Mucosa of descending colon (tissue), 3 donors: ENCODE data around the gene CARNS1. TPM values are rescaled to one million over a fixed set of nuclear protein-coding genes. Genes with fewer than 3 reads are reported as not detected.

ENCODE experiments used
- ATAC-seq: fragments of 200-7000 bp; cut with Tn5 transposase; one replicate; pipeline ENCODE4 v1.9.1; 2020; ENCODE audit warnings: mild to moderate bottlenecking, moderate library complexity
- DNase-seq, 3 donors: peaks; one replicate each; pipeline ENCODE4 v3.0.0-alpha.2; 2020
- H3K36me3 ChIP-seq: fragments of 200-600 bp; one replicate; pipeline ENCODE4 v1.8.0; 2021; ENCODE audit warnings: low read depth, mild to moderate bottlenecking
- H3K4me1 ChIP-seq: fragments of 200-600 bp; one replicate; pipeline ENCODE4 v1.8.0; 2021; ENCODE audit warnings: low read depth, mild to moderate bottlenecking
- H3K4me3 ChIP-seq: fragments of 200-600 bp; one replicate; pipeline ENCODE4 v1.8.0; 2021; ENCODE audit warnings: mild to moderate bottlenecking
- H3K9me3 ChIP-seq: fragments of 200-600 bp; one replicate; pipeline ENCODE4 v1.8.0; 2021; ENCODE audit warnings: mild to moderate bottlenecking
- intact Hi-C, 2 donors: fragments of 100-400 bp; cut with DNase I in 1 of 2; cut with micrococcal nuclease in 1 of 2; formaldehyde crosslinking; loops; one replicate each; pipeline versions ENCODE4 v1.11.0 to v1.11.1; 2022; cut with DNase I, micrococcal nuclease
- total RNA-seq, 3 donors: library from RNA; stranded (reverse); fragmentation: NEBNext Ultra II Directional in 2 of 3; extraction: Animal tissue kit (Norgen Biotek cat#: 25700) in 2 of 3; gene quantifications; one replicate each; pipeline versions ENCODE4 v1.2.1 to v1.2.4, GENCODE V29; 2021 to 2023
- TF ChIP-seq, protein P1 (sequence below): fragments of 200-600 bp; IDR thresholded peaks from one replicate; pipeline ENCODE4 v1.8.0; 2022; ENCODE audit warnings: antibody characterized with exemption, mild to moderate bottlenecking
- donor health status: DM: no; HTN: no; CAD: no; lungs with moderate emphysema.
- donor health status: DM: no; HTN: no; CAD: no.
- donor health status: DM: no; HTN: yes; CAD: no.

CARNS1 gene
- total RNA-seq, 3 donors from 2014 or later = 0.26 to 0.89 (median 0.70) TPM

DNA sequence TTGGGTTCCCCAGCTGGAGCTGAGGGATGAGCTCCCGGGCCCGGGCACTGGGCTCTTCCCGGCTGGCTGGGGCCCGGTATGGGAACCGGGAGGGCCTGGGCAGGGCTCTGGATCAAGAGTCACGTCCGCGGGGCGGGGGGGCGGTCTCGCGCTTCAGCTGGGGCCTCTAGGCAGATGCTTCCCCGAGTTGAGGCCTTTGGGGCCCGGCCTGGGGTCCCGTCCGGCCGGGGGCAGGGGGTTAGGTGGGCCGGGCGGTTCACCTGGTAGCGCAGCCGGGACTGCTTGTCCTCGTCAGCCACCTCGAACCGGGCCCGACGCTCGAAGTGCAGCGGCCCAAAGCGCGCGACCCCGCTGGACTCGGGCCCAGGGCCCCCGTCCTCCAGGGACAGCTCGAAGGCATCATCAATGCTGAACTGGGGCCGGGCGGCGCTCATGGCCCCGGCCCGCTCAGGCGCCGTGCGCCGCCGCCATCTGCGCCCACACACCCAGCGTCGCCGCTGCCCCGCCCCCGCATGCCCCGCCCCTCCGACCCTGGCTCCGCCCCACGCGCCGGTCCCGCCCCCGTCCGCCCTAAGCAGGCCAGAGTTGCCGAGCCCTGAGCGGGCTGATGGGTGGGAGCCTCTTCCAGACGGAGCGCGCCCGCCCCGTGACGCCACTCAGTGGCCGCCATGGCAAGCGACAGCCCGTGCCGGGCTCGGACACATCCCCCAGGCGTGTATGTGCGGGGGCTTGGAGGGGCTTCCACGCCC, 53.5 kb downstream of the CARNS1 start, which contains the start of gene TMEM134:
TMEM134 (minus strand) TSS at position 493 of the 749 bp plus-strand sequence; CDS start at position 434, 59 bp downstream.
- intact Hi-C loops = no loop called here
- Histone ChIP-seq H3K9me3 (no peaks in the 10 kb centered on the region), H3K4me3 (peak within 1 kb of the TSS; percentile 90), H3K4me1 (peaks cover 18% of the 10 kb centered on the region), H3K36me3 (no peaks in the 10 kb centered on the region)
- DNase-seq (peak; percentile 92 to 96 (median 94)), ATAC-seq (peak; percentile 87)
- TF ChIP-seq, protein P1, sequence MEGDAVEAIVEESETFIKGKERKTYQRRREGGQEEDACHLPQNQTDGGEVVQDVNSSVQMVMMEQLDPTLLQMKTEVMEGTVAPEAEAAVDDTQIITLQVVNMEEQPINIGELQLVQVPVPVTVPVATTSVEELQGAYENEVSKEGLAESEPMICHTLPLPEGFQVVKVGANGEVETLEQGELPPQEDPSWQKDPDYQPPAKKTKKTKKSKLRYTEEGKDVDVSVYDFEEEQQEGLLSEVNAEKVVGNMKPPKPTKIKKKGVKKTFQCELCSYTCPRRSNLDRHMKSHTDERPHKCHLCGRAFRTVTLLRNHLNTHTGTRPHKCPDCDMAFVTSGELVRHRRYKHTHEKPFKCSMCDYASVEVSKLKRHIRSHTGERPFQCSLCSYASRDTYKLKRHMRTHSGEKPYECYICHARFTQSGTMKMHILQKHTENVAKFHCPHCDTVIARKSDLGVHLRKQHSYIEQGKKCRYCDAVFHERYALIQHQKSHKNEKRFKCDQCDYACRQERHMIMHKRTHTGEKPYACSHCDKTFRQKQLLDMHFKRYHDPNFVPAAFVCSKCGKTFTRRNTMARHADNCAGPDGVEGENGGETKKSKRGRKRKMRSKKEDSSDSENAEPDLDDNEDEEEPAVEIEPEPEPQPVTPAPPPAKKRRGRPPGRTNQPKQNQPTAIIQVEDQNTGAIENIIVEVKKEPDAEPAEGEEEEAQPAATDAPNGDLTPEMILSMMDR = peak; percentile 38

DNA sequence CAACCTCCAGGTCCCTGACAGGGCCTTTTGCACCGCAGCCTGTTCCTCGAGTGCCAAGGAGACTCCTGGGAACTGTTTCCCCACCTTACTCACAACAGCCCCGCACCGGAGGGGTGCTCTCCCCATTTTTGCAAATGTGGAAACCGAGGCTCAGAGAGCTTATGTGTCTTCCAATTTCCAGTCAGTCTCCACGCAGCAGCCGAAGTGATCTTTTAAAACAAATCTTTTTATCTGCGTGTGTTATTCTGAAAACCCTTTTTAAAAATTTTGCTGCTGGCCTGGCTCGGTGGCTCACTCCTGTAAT, 54.0 kb downstream of the CARNS1 start:
- H3K4me1 ChIP-seq = peaks cover 12% of the 10 kb centered on the region
- TF ChIP-seq, protein P1 = no peak
- H3K36me3 ChIP-seq = no peaks in the 10 kb centered on the region
- no peaks in the 10 kb centered on the region for H3K9me3 ChIP-seq
- DNase-seq = no peak
- peak overlapping the region; percentile 90 for H3K4me3 ChIP-seq
- no peak for ATAC-seq
- intact Hi-C loops = no loop called here

DNA sequence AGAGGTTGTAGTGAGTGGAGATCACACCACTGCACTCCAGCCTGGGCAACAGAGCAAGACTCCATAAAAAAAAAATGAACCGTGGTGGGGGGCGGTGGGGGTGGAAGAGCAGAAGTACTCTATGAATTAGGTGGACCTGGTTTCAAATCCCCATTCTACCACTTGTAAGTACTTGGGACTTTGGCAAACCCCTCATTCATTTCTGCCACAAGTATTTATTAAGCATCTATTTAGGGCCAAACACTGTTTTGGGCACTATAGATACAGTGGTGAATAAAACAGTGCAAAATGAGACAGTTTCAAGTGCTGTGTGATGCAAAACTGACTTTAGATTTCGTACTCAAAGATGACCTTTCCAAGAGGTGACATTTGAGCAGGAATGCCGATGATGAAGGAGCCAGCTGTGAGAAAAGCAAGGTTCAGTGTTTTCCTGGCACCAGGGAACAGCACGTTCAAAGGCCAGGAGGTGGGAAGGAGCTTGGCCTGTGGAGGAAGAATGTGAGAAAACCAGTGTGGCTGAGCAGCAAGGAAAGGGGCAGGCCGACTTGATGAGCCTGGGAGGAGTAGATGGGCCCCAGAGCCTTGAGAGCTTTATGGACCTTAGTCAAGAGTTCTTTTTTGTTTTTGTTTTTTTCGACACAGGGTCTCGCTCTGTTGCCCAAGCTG, 55.0 kb downstream of the CARNS1 start:
- TF ChIP-seq, protein P1 = no peak
- intact Hi-C loops = no loop called here
- no peaks in the 10 kb centered on the region for H3K36me3 ChIP-seq
- no peak for ATAC-seq
- peaks cover 12% of the 10 kb centered on the region for H3K4me1 ChIP-seq
- H3K4me3 ChIP-seq = no peak overlapping the region
- DNase-seq = no peak
- H3K9me3 ChIP-seq = no peaks in the 10 kb centered on the region

DNA sequence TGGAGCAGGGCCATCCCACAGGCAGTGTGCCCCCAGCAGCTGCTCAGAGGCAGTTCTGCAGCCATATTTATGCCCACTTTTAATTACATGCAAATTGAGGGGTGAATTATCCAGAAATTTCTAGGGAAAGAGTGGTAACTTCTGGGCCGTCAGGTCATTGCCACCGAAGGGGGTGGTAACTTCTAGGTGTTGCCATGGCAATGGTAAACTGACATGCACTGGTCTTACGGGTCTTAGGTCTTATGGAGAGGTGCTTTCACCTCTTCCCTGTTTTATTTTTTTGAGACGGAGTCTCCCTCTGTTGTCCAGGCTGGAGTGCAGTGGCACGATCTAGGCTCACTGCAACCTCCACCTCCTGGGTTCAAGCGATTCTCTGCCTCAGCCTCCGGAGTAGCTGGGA, 57.4 kb downstream of the CARNS1 start:
- no peak overlapping the region for H3K4me3 ChIP-seq
- no peaks in the 10 kb centered on the region for H3K9me3 ChIP-seq
- TF ChIP-seq, protein P1 = no peak
- ATAC-seq (no peak), DNase-seq (no peak)
- H3K4me1 ChIP-seq = peaks cover 5% of the 10 kb centered on the region
- H3K36me3 ChIP-seq = no peaks in the 10 kb centered on the region
- intact Hi-C loops = no loop called here

Other genes starting within 250 kb of the CARNS1 start
- 100 to 1,000 TPM in 2 of 3 donors, 10 to 100 TPM in 1; 86.8 to 114 (median 106) TPM for gene GRK2, start 149.2 kb upstream of the CARNS1 start, total RNA-seq
- 10 to 100 TPM; 20.0 to 46.3 (median 26.7) TPM for gene ANKRD13D, start 126.4 kb upstream of the CARNS1 start, total RNA-seq
- 10 to 100 TPM; 55.8 to 87.0 (median 57.6) TPM for gene SSH3, start 112.1 kb upstream of the CARNS1 start, total RNA-seq
- gene POLD4, start 62.1 kb upstream of the CARNS1 start, total RNA-seq = 100 to 1,000 TPM; 130 to 266 (median 201) TPM
- gene CLCF1, start 42.1 kb upstream of the CARNS1 start, total RNA-seq = 1 to 10 TPM; 2.2 to 3.0 (median 2.7) TPM
- gene RAD9A, start 23.7 kb upstream of the CARNS1 start, total RNA-seq = 10 to 100 TPM; 27.9 to 39.3 (median 29.1) TPM
- 100 to 1,000 TPM; 130 to 239 (median 209) TPM for gene PPP1CA, start 13.8 kb upstream of the CARNS1 start, total RNA-seq
- gene TBC1D10C, start 11.6 kb upstream of the CARNS1 start, total RNA-seq = 1 to 10 TPM; 5.0 to 8.4 (median 5.3) TPM
- 10 to 100 TPM; 43.1 to 51.6 (median 45.4) TPM for gene RPS6KB2, start 12.8 kb downstream of the CARNS1 start, total RNA-seq
- gene PTPRCAP, start 22.0 kb downstream of the CARNS1 start, total RNA-seq = 10 to 100 TPM in 2 of 3 donors, 1 to 10 TPM in 1; 7.2 to 13.6 (median 10.0) TPM
- 100 to 1,000 TPM; 133 to 240 (median 184) TPM for gene CORO1B, start 27.8 kb downstream of the CARNS1 start, total RNA-seq
- not detected for gene GPR152, start 37.1 kb downstream of the CARNS1 start, total RNA-seq
- 1 to 10 TPM in 2 of 3 donors, under 1 TPM in 1; 0.95 to 1.9 (median 1.2) TPM for gene CABP4, start 39.7 kb downstream of the CARNS1 start, total RNA-seq
- gene TMEM134, start 53.6 kb downstream of the CARNS1 start, total RNA-seq = 10 to 100 TPM; 44.7 to 82.2 (median 60.9) TPM
- gene AIP, start 67.3 kb downstream of the CARNS1 start, total RNA-seq = 10 to 100 TPM; 33.7 to 84.9 (median 52.2) TPM
- gene PITPNM1, start 89.7 kb downstream of the CARNS1 start, total RNA-seq = 100 to 1,000 TPM in 1 of 3 donors, 10 to 100 TPM in 2; 59.6 to 104 (median 83.7) TPM
- gene CDK2AP2, start 92.5 kb downstream of the CARNS1 start, total RNA-seq = 10 to 100 TPM; 63.5 to 81.3 (median 79.3) TPM
- gene CABP2, start 107.8 kb downstream of the CARNS1 start, total RNA-seq = not detected
- gene GSTP1, start 168.1 kb downstream of the CARNS1 start, total RNA-seq = 100 to 1,000 TPM; 284 to 441 (median 325) TPM
- gene NDUFV1, start 191.3 kb downstream of the CARNS1 start, total RNA-seq = 100 to 1,000 TPM; 248 to 349 (median 311) TPM
- 10 to 100 TPM; 17.3 to 34.6 (median 23.1) TPM for gene NUDT8, start 214.3 kb downstream of the CARNS1 start, total RNA-seq
- gene TBX10, start 224.1 kb downstream of the CARNS1 start, total RNA-seq = 10 to 100 TPM in 1 of 3 donors, 1 to 10 TPM in 2; 3.7 to 19.1 (median 9.6) TPM
- 10 to 100 TPM in 2 of 3 donors, 1 to 10 TPM in 1; 3.3 to 14.6 (median 14.1) TPM for gene ACY3, start 235.1 kb downstream of the CARNS1 start, total RNA-seq